HG02852 (cell line): ENCODE results near the gene LYVE1.
"Not testable (repeated sequence)": the region's sequence is repeated elsewhere in the genome, so short reads cannot be mapped to it uniquely, and the experiment has no call there.

Experiments
- ATAC-seq: cut with Tn5 transposase; IDR thresholded peaks from one replicate; pipeline ENCODE4 v1.9.1; 2021; ENCODE audit warnings: mild to moderate bottlenecking, moderate library complexity; ENCODE audit not compliant: unreplicated experiment

The LYVE1 gene

GRCh38 chr11:10568486-10568941 is at the start of gene LYVE1:
Gene LYVE1 (minus strand): TSS chr11:10568665. CDS start chr11:10568532, 133 bp downstream.
- no peak for ATAC-seq

GRCh38 chr11:10617551-10617950 is 49.1 kb upstream of the LYVE1 start:
- ATAC-seq, result no peak

- no peak for ATAC-seq
These were observed 43.8 kb upstream of the LYVE1 start for GRCh38 chr11:10611979-10612862.

- no peak for ATAC-seq
These were observed 41.2 kb upstream of the LYVE1 start for GRCh38 chr11:10609636-10610035.

- ATAC-seq, result no peak
These were observed 40.1 kb upstream of the LYVE1 start for GRCh38 chr11:10608584-10608983.

- no peak for ATAC-seq
These were observed 39.1 kb upstream of the LYVE1 start for GRCh38 chr11:10607462-10608132.

- ATAC-seq, result peak; percentile 69
These were observed 38.2 kb upstream of the LYVE1 start for GRCh38 chr11:10606536-10607208.

GRCh38 chr11:10605941-10606381 is 37.5 kb upstream of the LYVE1 start:
- ATAC-seq, result no peak

GRCh38 chr11:10604798-10605197 is 36.3 kb upstream of the LYVE1 start:
- no peak for ATAC-seq

- ATAC-seq, result no peak
These were observed 35.9 kb upstream of the LYVE1 start for GRCh38 chr11:10604340-10604748.

GRCh38 chr11:10603721-10604297 is 35.3 kb upstream of the LYVE1 start:
- no peak for ATAC-seq

GRCh38 chr11:10602945-10603344 is 34.5 kb upstream of the LYVE1 start:
- no peak for ATAC-seq

- ATAC-seq, result no peak
These were observed 33.9 kb upstream of the LYVE1 start for GRCh38 chr11:10602366-10602765.

- ATAC-seq, result no peak
These were observed 33.4 kb upstream of the LYVE1 start for GRCh38 chr11:10601837-10602236.

- no peak for ATAC-seq
These were observed 32.2 kb upstream of the LYVE1 start for GRCh38 chr11:10600570-10601248.

GRCh38 chr11:10599388-10600175 is 31.1 kb upstream of the LYVE1 start:
- no peak for ATAC-seq

- ATAC-seq, result no peak
These were observed 30.4 kb upstream of the LYVE1 start for GRCh38 chr11:10598816-10599215.

- ATAC-seq, result no peak
These were observed 29.4 kb upstream of the LYVE1 start for GRCh38 chr11:10597877-10598351.

- not testable (repeated sequence) for ATAC-seq
These were observed 27.4 kb upstream of the LYVE1 start for GRCh38 chr11:10595840-10596239.

- ATAC-seq, result no peak
These were observed 25.9 kb upstream of the LYVE1 start for GRCh38 chr11:10594407-10594806.
